ENCODE measurements around the gene RNF144B. TPM values are rescaled to one million over a fixed set of nuclear protein-coding genes. Genes with fewer than 3 reads are reported as not detected.

Gene RNF144B
- total and polyA plus RNA-seq, 2 of the 8 experiments (the other 6 are each of a cell fraction or from before 2014, with no cell fraction given) = 1.8 to 11.2 TPM

GRCh38 chr6:18469536-18469935 lies 82.4 kb downstream of the RNF144B start:
- Histone ChIP-seq H3K36me3 (ENCODE audit: control insufficient read depth in 2 of 4, insufficient read depth in 4 of 4, low read length in 3 of 4) (no peaks in the 10 kb centered on the region), H2AK5ac (ENCODE audit: low read depth, low read length) (no peak overlapping the region), H4K8ac (ENCODE audit: extremely low read depth, insufficient read depth, low read length) (no peak overlapping the region), H4K20me1 (replicated peaks in 1 of 2; ENCODE audit: control insufficient read depth in 1 of 2, insufficient read depth in 2 of 2, low read length in 2 of 2) (no peaks in the 10 kb centered on the region), H3K79me2 (ENCODE audit: control insufficient read depth in 1 of 2, insufficient read depth in 2 of 2, low read length in 2 of 2) (no peaks in the 10 kb centered on the region), H3K14ac (ENCODE audit: insufficient read length) (no peak overlapping the region), H3K27ac (ENCODE audit: low read depth, low read length) (no peak overlapping the region), H4K5ac (ENCODE audit: insufficient read length, low read depth, low read length) (no peak overlapping the region), H2BK12ac (ENCODE audit: low read depth, low read length) (no peak overlapping the region), H3K9me3 (ENCODE audit: insufficient read depth in 2 of 2, low read depth in 1 of 2, low read length in 1 of 2) (no peaks in the 10 kb centered on the region), H2BK120ac (replicated peaks; ENCODE audit: low read depth, low read length) (no peak overlapping the region), H3K4me3 (ENCODE audit: extremely low read depth in 1 of 4, insufficient read depth in 2 of 4, low read depth in 3 of 4, low read length in 4 of 4) (no peak overlapping the region), H3K9ac (replicated peaks in 1 of 4; ENCODE audit: extremely low read depth in 1 of 4, low read depth in 3 of 4, low read length in 3 of 4) (no peak overlapping the region), H3K4me2 (ENCODE audit: insufficient read depth in 1 of 2, low read depth in 2 of 2, low read length in 2 of 2) (no peak overlapping the region), H3K23ac (ENCODE audit: insufficient read length) (no peak overlapping the region), H2BK5ac (ENCODE audit: low read depth, low read length) (no peak overlapping the region), H3K4me1 (replicated peaks in 1 of 4; ENCODE audit: control insufficient read depth in 3 of 4, insufficient read depth in 4 of 4, low read length in 3 of 4) (no peaks in the 10 kb centered on the region; a peak in 1 of 7 replicates), H3K79me1 (ENCODE audit: low read depth, low read length) (no peaks in the 10 kb centered on the region; the same call in 1 of the 2 replicates), H3K4ac (replicated peaks; ENCODE audit: insufficient read length, low read depth, low read length) (no peak overlapping the region), H3K56ac (replicated peaks; ENCODE audit: insufficient read length, low read depth, low read length) (no peak overlapping the region), H3K27me3 (replicated peaks in 1 of 4; ENCODE audit: control insufficient read depth in 3 of 4, extremely low read depth in 1 of 4, insufficient read depth in 3 of 4, low read length in 3 of 4) (no peaks in the 10 kb centered on the region), H4K91ac (replicated peaks; ENCODE audit: insufficient read length, low read length) (no peak overlapping the region), H2AFZ (ENCODE audit: low read length) (no peak overlapping the region), H3K18ac (ENCODE audit: extremely low read depth, low read length) (no peak overlapping the region), H3K23me2 (ENCODE audit: low read depth, low read length) (no peaks in the 10 kb centered on the region), H2BK20ac (ENCODE audit: low read length) (no peak overlapping the region), H2BK15ac (ENCODE audit: low read length) (no peak overlapping the region)
- no peak for DNase-seq (ENCODE audit: low read depth in 1 of 2, low spot score in 2 of 2)
- no peak for TF ChIP-seq SIX5 (IDR thresholded peaks at IDR 0.05; ENCODE audit: low read depth, low read length)
- TF ChIP-seq ATF2 (IDR thresholded peaks at IDR 0.05; ENCODE audit: low read length) = no peak
- no peak for TF ChIP-seq POU5F1 (IDR thresholded peaks at IDR 0.05; ENCODE audit: low read depth, low read length)
- TF ChIP-seq KDM4A (IDR thresholded peaks at IDR 0.05; ENCODE audit: low read depth, low read length, severe bottlenecking) = no peak
- TF ChIP-seq JUN (IDR thresholded peaks at IDR 0.05; ENCODE audit: low read depth, low read length) = no peak
- TF ChIP-seq TBP (IDR thresholded peaks at IDR 0.05; ENCODE audit: low read depth, low read length) = no peak
- TF ChIP-seq POLR2AphosphoS5 (IDR thresholded peaks at IDR 0.05; ENCODE audit: low read depth, low read length) = no peak
- no peak for TF ChIP-seq MAFK (IDR thresholded peaks at IDR 0.05; ENCODE audit: low read depth, low read length)
- no peak for TF ChIP-seq KDM1A (IDR thresholded peaks at IDR 0.05; ENCODE audit: borderline replicate concordance, low read length)
- no peak for TF ChIP-seq USF2 (IDR thresholded peaks at IDR 0.05; ENCODE audit: low read length)
- no peak for TF ChIP-seq HDAC6 (IDR thresholded peaks at IDR 0.05; ENCODE audit: low read depth, low read length)
- TF ChIP-seq CREB1 (IDR thresholded peaks at IDR 0.05) = no peak
- CTCF ChIA-PET (ENCODE audit: partially characterized antibody) = no interaction called here
- FAIRE-seq = no peak
- POLR2A ChIA-PET (ENCODE audit: partially characterized antibody) = no interaction called here
- 79% methylated on average over 3 of the region's 3 CpGs; no CpG with 5 or more reads in 1 of the 2 experiments for WGBS, 2 experiments (ENCODE audit: extremely low coverage in 1 of 2, insufficient coverage in 1 of 2, insufficient read length in 1 of 2, insufficient replicate concordance in 2 of 2, low coverage in 1 of 2, low lambda C conversion rate in 2 of 2, missing lambda C conversion rate in 1 of 2)

Measured in H1 (cell line).